ENCODE measurements around the gene GNB1.
"Not testable (repeated sequence)": the region's sequence is repeated elsewhere in the genome, so short reads cannot be mapped to it uniquely, and the experiment has no call there.

Gene GNB1

GRCh38 chr1:1891349-1892078 is 627 bp upstream of the GNB1 start:
- DNase-seq (ENCODE audit: low read depth in 2 of 2), result no peak

GRCh38 chr1:1889847-1890505 is 911 bp downstream of the GNB1 start:
- no peak for DNase-seq (ENCODE audit: low read depth in 2 of 2)

GRCh38 chr1:1889090-1889750 is 1.7 kb downstream of the GNB1 start:
- DNase-seq (ENCODE audit: low read depth in 2 of 2), result no peak

GRCh38 chr1:1883890-1884289 is 7.0 kb downstream of the GNB1 start:
- DNase-seq (ENCODE audit: low read depth in 2 of 2), result not testable (repeated sequence)

GRCh38 chr1:1883092-1883873 is 7.6 kb downstream of the GNB1 start:
- no peak for DNase-seq (ENCODE audit: low read depth in 2 of 2)

GRCh38 chr1:1881727-1882126 is 9.2 kb downstream of the GNB1 start:
- DNase-seq (ENCODE audit: low read depth in 2 of 2), result no peak

- no peak for DNase-seq (ENCODE audit: low read depth in 2 of 2)
Measured at GRCh38 chr1:1880617-1881312, 10.1 kb downstream of the GNB1 start.

- DNase-seq (ENCODE audit: low read depth in 2 of 2), result no peak
Measured at GRCh38 chr1:1879942-1880341, 10.9 kb downstream of the GNB1 start.

GRCh38 chr1:1877865-1878436 is 12.9 kb downstream of the GNB1 start:
- no peak for DNase-seq (ENCODE audit: low read depth in 2 of 2)

GRCh38 chr1:1876335-1876930 is 14.5 kb downstream of the GNB1 start:
- DNase-seq (ENCODE audit: low read depth in 2 of 2), result no peak

GRCh38 chr1:1875932-1876331 is 15.0 kb downstream of the GNB1 start:
- no peak for DNase-seq (ENCODE audit: low read depth in 2 of 2)

GRCh38 chr1:1874901-1875300 is 16.0 kb downstream of the GNB1 start:
- no peak for DNase-seq (ENCODE audit: low read depth in 2 of 2)

GRCh38 chr1:1873186-1873585 is 17.7 kb downstream of the GNB1 start:
- no peak for DNase-seq (ENCODE audit: low read depth in 2 of 2)

- no peak for DNase-seq (ENCODE audit: low read depth in 2 of 2)
Measured at GRCh38 chr1:1872329-1872994, 18.4 kb downstream of the GNB1 start.

- DNase-seq (ENCODE audit: low read depth in 2 of 2), result no peak
Measured at GRCh38 chr1:1869469-1869868, 21.4 kb downstream of the GNB1 start.

- DNase-seq (ENCODE audit: low read depth in 2 of 2), result no peak
Measured at GRCh38 chr1:1867164-1867563, 23.7 kb downstream of the GNB1 start.

GRCh38 chr1:1862905-1863547 is 27.9 kb downstream of the GNB1 start:
- no peak for DNase-seq (ENCODE audit: low read depth in 2 of 2)

- DNase-seq (ENCODE audit: low read depth in 2 of 2), result not testable (repeated sequence)
Measured at GRCh38 chr1:1861761-1862310, 29.1 kb downstream of the GNB1 start.

- DNase-seq (ENCODE audit: low read depth in 2 of 2), result no peak
Measured at GRCh38 chr1:1861339-1861730, 29.6 kb downstream of the GNB1 start.
